Osteoblast (primary cell): Measurements from ENCODE around the gene CHD9. TPM values are rescaled to one million over a fixed set of nuclear protein-coding genes. Genes with fewer than 3 reads are reported as not detected.
A peak's percentile ranks its signal among the peaks of the same experiment; 100 is the strongest.

Experiments used
- DNase-seq: peaks from one replicate; pipeline ENCODE4 v3.0.0; 2011; ENCODE audit warnings: low spot score, mixed read lengths; ENCODE audit not compliant: insufficient read length; ENCODE audit errors: missing footprints
- H2AFZ ChIP-seq: 2 replicates; pipeline ENCODE4 v1.6.0; 2011; ENCODE audit warnings: mild to moderate bottlenecking, low read length
- H3K27ac ChIP-seq: 2 replicates; pipeline ENCODE4 v1.5.1; 2011; ENCODE audit warnings: mild to moderate bottlenecking, low read depth, low read length, moderate library complexity
- H3K27me3 ChIP-seq: 2 replicates; pipeline ENCODE4 v1.6.0; 2012; ENCODE audit warnings: mild to moderate bottlenecking, control low read depth, inconsistent platforms, low read length, moderate library complexity; ENCODE audit not compliant: insufficient read depth
- H3K36me3 ChIP-seq: 2 replicates; pipeline ENCODE4 v1.5.1; 2011; ENCODE audit warnings: mild to moderate bottlenecking, low read length, control low read depth, moderate library complexity; ENCODE audit not compliant: insufficient read depth
- H3K4me1 ChIP-seq: 2 replicates; pipeline ENCODE4 v1.5.1; 2011; ENCODE audit warnings: mild to moderate bottlenecking, low read length, control low read depth, moderate library complexity; ENCODE audit not compliant: insufficient read depth
- H3K4me2 ChIP-seq: 2 replicates; pipeline ENCODE4 v1.6.0; 2011; ENCODE audit warnings: mild to moderate bottlenecking, low read length; ENCODE audit not compliant: insufficient read depth
- H3K4me3 ChIP-seq: fragments of 200-600 bp; sonication (generic); 3 replicates; pipeline ENCODE4 v1.5.1; 2012; ENCODE audit warnings: mild to moderate bottlenecking, low read length, inconsistent platforms; ENCODE audit not compliant: insufficient read depth
- H3K79me2 ChIP-seq: 2 replicates; pipeline ENCODE4 v1.6.0; 2012; ENCODE audit warnings: mild to moderate bottlenecking, low read length, control low read depth, inconsistent platforms; ENCODE audit not compliant: insufficient read depth
- H3K9me3 ChIP-seq: 2 replicates; pipeline ENCODE4 v1.5.1; 2011; ENCODE audit warnings: low read depth, low read length, control low read depth
- H4K20me1 ChIP-seq: 2 replicates; pipeline ENCODE4 v1.6.0; 2012; ENCODE audit warnings: mild to moderate bottlenecking, low read length, control low read depth; ENCODE audit not compliant: insufficient read depth
- CTCF ChIP-seq: IDR thresholded peaks from 2 replicates; pipeline ENCODE4 v1.5.1; 2011; ENCODE audit warnings: mild to moderate bottlenecking, low read depth, low read length, moderate library complexity; ENCODE audit errors: extremely low read depth
- total RNA-seq: library from RNA; depleted of rRNA; stranded (reverse); fragments of >200 nt; gene quantifications from 2 replicates; pipeline ENCODE4 v1.2.3, GENCODE V29; 2012

The CHD9 gene
- total RNA-seq, 1 donor, result 83.6 TPM

GRCh38 chr16:53285236-53285635, 230.4 kb downstream of the CHD9 start:
- H3K27ac ChIP-seq, result no peak overlapping the region
- H3K9me3 ChIP-seq, result no peaks in the 10 kb centered on the region
- H3K27me3 ChIP-seq, result no peaks in the 10 kb centered on the region
- no peak overlapping the region for H2AFZ ChIP-seq
- peaks cover 62% of the 10 kb centered on the region for H3K36me3 ChIP-seq
- TF ChIP-seq CTCF, result no peak
- H3K4me1 ChIP-seq, result no peaks in the 10 kb centered on the region
- no peak for DNase-seq
- no peak overlapping the region for H3K4me2 ChIP-seq
- no peak overlapping the region for H3K4me3 ChIP-seq
- no peaks in the 10 kb centered on the region for H3K79me2 ChIP-seq
- peaks cover 3% of the 10 kb centered on the region for H4K20me1 ChIP-seq

- no peak for TF ChIP-seq CTCF
- H3K4me2 ChIP-seq, result no peak overlapping the region
- H3K27me3 ChIP-seq, result no peaks in the 10 kb centered on the region
- H3K27ac ChIP-seq, result no peak overlapping the region
- no peaks in the 10 kb centered on the region for H3K79me2 ChIP-seq
- peaks cover 8% of the 10 kb centered on the region for H3K4me1 ChIP-seq
- no peak overlapping the region for H2AFZ ChIP-seq
- H3K9me3 ChIP-seq, result no peaks in the 10 kb centered on the region
- no peak for DNase-seq
- no peaks in the 10 kb centered on the region for H4K20me1 ChIP-seq
- peaks cover 63% of the 10 kb centered on the region for H3K36me3 ChIP-seq
- no peak overlapping the region for H3K4me3 ChIP-seq
Observed at GRCh38 chr16:53290520-53290919, 235.7 kb downstream of the CHD9 start.

GRCh38 chr16:53291757-53292392, 237.1 kb downstream of the CHD9 start:
- no peaks in the 10 kb centered on the region for H4K20me1 ChIP-seq
- no peak overlapping the region for H3K4me3 ChIP-seq
- peaks cover 8% of the 10 kb centered on the region for H3K4me1 ChIP-seq
- peak overlapping the region; percentile 64 for H3K27ac ChIP-seq
- H3K36me3 ChIP-seq, result peaks cover 56% of the 10 kb centered on the region
- H3K9me3 ChIP-seq, result no peaks in the 10 kb centered on the region
- H2AFZ ChIP-seq, result no peak overlapping the region
- peak; percentile 18 for DNase-seq
- no peak overlapping the region for H3K4me2 ChIP-seq
- no peaks in the 10 kb centered on the region for H3K79me2 ChIP-seq
- no peaks in the 10 kb centered on the region for H3K27me3 ChIP-seq
- no peak for TF ChIP-seq CTCF

GRCh38 chr16:53297477-53297876, 242.7 kb downstream of the CHD9 start:
- no peaks in the 10 kb centered on the region for H3K9me3 ChIP-seq
- no peak for TF ChIP-seq CTCF
- DNase-seq, result peak; percentile 43
- no peaks in the 10 kb centered on the region for H3K4me1 ChIP-seq
- H3K27me3 ChIP-seq, result no peaks in the 10 kb centered on the region
- no peaks in the 10 kb centered on the region for H3K79me2 ChIP-seq
- no peak overlapping the region for H2AFZ ChIP-seq
- no peak overlapping the region for H3K4me2 ChIP-seq
- H3K27ac ChIP-seq, result no peak overlapping the region
- H4K20me1 ChIP-seq, result no peaks in the 10 kb centered on the region
- no peak overlapping the region for H3K4me3 ChIP-seq
- H3K36me3 ChIP-seq, result peaks cover 61% of the 10 kb centered on the region
